ENCODE measurements around the gene CDH4.

The CDH4 gene

GRCh38 chr20:61890210-61890609 is 638.1 kb downstream of the CDH4 start:
- no peaks in the 10 kb centered on the region for H3K27me3 ChIP-seq
- H3K27ac ChIP-seq = no peak overlapping the region
- H3K36me3 ChIP-seq = no peaks in the 10 kb centered on the region
- no peak overlapping the region for H3K4me3 ChIP-seq (ENCODE audit: low read depth in 1 of 2, low read length in 1 of 2)
- H3K9me3 ChIP-seq = no peaks in the 10 kb centered on the region
- no peak for TF ChIP-seq CTCF (IDR thresholded peaks at IDR 0.05)
- H3K4me1 ChIP-seq (ENCODE audit: control insufficient read depth in 1 of 2, insufficient read depth in 1 of 2, low read depth in 1 of 2, low read length in 1 of 2) = no peaks in the 10 kb centered on the region

GRCh38 chr20:61891476-61891875 is 639.4 kb downstream of the CDH4 start:
- no peaks in the 10 kb centered on the region for H3K4me1 ChIP-seq (ENCODE audit: control insufficient read depth in 1 of 2, insufficient read depth in 1 of 2, low read depth in 1 of 2, low read length in 1 of 2)
- TF ChIP-seq CTCF (IDR thresholded peaks at IDR 0.05) = no peak
- H3K4me3 ChIP-seq (ENCODE audit: low read depth in 1 of 2, low read length in 1 of 2) = no peak overlapping the region
- no peaks in the 10 kb centered on the region for H3K9me3 ChIP-seq
- H3K27me3 ChIP-seq = no peaks in the 10 kb centered on the region
- no peaks in the 10 kb centered on the region for H3K36me3 ChIP-seq
- no peak overlapping the region for H3K27ac ChIP-seq

- Histone ChIP-seq H3K9me3 (no peaks in the 10 kb centered on the region), H3K27ac (no peak overlapping the region), H3K36me3 (no peaks in the 10 kb centered on the region), H3K27me3 (no peaks in the 10 kb centered on the region), H3K4me1 (ENCODE audit: control insufficient read depth in 1 of 2, insufficient read depth in 1 of 2, low read depth in 1 of 2, low read length in 1 of 2) (no peaks in the 10 kb centered on the region), H3K4me3 (ENCODE audit: low read depth in 1 of 2, low read length in 1 of 2) (no peak overlapping the region)
- TF ChIP-seq CTCF (IDR thresholded peaks at IDR 0.05) = no peak
Measured at GRCh38 chr20:61891916-61892649, 640.0 kb downstream of the CDH4 start.

GRCh38 chr20:61895016-61895415 is 643.0 kb downstream of the CDH4 start:
- Histone ChIP-seq H3K9me3 (no peaks in the 10 kb centered on the region), H3K4me1 (ENCODE audit: control insufficient read depth in 1 of 2, insufficient read depth in 1 of 2, low read depth in 1 of 2, low read length in 1 of 2) (no peaks in the 10 kb centered on the region), H3K27me3 (no peaks in the 10 kb centered on the region), H3K36me3 (no peaks in the 10 kb centered on the region), H3K4me3 (ENCODE audit: low read depth in 1 of 2, low read length in 1 of 2) (no peak overlapping the region), H3K27ac (no peak overlapping the region)
- no peak for TF ChIP-seq CTCF (IDR thresholded peaks at IDR 0.05)

- H3K27me3 ChIP-seq = no peaks in the 10 kb centered on the region
- H3K36me3 ChIP-seq = no peaks in the 10 kb centered on the region
- no peak overlapping the region for H3K27ac ChIP-seq
- H3K9me3 ChIP-seq = no peaks in the 10 kb centered on the region
- H3K4me3 ChIP-seq (ENCODE audit: low read depth in 1 of 2, low read length in 1 of 2) = no peak overlapping the region
- no peaks in the 10 kb centered on the region for H3K4me1 ChIP-seq (ENCODE audit: control insufficient read depth in 1 of 2, insufficient read depth in 1 of 2, low read depth in 1 of 2, low read length in 1 of 2)
- no peak for TF ChIP-seq CTCF (IDR thresholded peaks at IDR 0.05)
Measured at GRCh38 chr20:61895686-61896057, 643.6 kb downstream of the CDH4 start.
